Prostate gland (tissue), 2 donors: ENCODE data around the gene GNB1.

ENCODE experiments used
- CTCF ChIP-seq, 4 experiments: fragments of 200-600 bp in 2 of 4; fragments of 450-650 bp in 2 of 4; sonication (generic) in 2 of 4; IDR thresholded peaks; 1 replicate in 3 of 4; 2 replicates in 1 of 4; pipeline ENCODE4 v1.5.1; 2016 to 2019; ENCODE audit warnings: antibody characterized with exemption in 4 of 4, mild to moderate bottlenecking in 2 of 4, moderate library complexity in 2 of 4
- POLR2A ChIP-seq: fragments of 450-650 bp; IDR thresholded peaks from one replicate; pipeline ENCODE4 v1.6.1; 2016; ENCODE audit warnings: antibody characterized with exemption, mild to moderate bottlenecking
- POLR2AphosphoS5 ChIP-seq: sonication (generic); formaldehyde crosslinking; IDR thresholded peaks from one replicate; pipeline ENCODE4 v1.6.1; 2017; ENCODE audit warnings: antibody characterized with exemption

GRCh38 chr1:1761504-1762376 lies 129.1 kb downstream of the GNB1 start:
- TF ChIP-seq CTCF (IDR thresholded peaks at IDR 0.05) = no peak
- no peak for TF ChIP-seq POLR2AphosphoS5
- no peak for TF ChIP-seq POLR2A
